Thyroid gland (tissue), 4 donors: ENCODE measurements around the gene LOXL4.

Experiments used
- POLR2A ChIP-seq, 2 donors: fragments of 450-650 bp; IDR thresholded peaks; one replicate each; pipeline ENCODE4 v1.6.1; 2017; ENCODE audit warnings: antibody characterized with exemption in 2 of 2, mild to moderate bottlenecking in 2 of 2, moderate library complexity in 1 of 2
- TF ChIP-seq, protein P1 (sequence below), 6 experiments: fragments of 200-600 bp in 3 of 6; fragments of 450-650 bp in 3 of 6; sonication (generic) in 3 of 6; IDR thresholded peaks; one replicate each; pipeline ENCODE4 v1.5.1; 2016 to 2019; ENCODE audit warnings: antibody characterized with exemption in 6 of 6, mild to moderate bottlenecking in 2 of 6, inconsistent platforms in 1 of 6, moderate library complexity in 1 of 6

DNA sequence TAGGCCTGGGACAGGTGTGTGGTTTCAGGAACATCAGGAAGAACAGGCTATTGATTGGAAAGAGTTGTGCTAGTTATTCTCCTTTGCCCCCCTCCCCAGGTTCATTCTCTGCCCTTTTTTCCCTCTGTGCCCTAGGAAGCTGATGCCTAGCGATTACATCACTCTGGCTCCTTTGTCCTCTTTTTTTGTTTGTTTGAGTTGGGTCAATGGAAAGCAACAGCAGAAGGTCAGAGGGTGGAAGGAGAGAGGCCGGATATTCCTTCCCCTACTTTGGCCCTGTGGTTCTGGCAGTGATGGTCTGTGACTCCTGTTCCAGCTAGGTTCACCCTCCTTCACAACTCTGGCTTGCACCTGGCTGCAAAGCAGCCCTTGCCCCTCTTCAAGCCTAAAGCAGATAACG, 18.9 kb downstream of the LOXL4 start:
- TF ChIP-seq, protein P1, sequence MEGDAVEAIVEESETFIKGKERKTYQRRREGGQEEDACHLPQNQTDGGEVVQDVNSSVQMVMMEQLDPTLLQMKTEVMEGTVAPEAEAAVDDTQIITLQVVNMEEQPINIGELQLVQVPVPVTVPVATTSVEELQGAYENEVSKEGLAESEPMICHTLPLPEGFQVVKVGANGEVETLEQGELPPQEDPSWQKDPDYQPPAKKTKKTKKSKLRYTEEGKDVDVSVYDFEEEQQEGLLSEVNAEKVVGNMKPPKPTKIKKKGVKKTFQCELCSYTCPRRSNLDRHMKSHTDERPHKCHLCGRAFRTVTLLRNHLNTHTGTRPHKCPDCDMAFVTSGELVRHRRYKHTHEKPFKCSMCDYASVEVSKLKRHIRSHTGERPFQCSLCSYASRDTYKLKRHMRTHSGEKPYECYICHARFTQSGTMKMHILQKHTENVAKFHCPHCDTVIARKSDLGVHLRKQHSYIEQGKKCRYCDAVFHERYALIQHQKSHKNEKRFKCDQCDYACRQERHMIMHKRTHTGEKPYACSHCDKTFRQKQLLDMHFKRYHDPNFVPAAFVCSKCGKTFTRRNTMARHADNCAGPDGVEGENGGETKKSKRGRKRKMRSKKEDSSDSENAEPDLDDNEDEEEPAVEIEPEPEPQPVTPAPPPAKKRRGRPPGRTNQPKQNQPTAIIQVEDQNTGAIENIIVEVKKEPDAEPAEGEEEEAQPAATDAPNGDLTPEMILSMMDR (IDR thresholded peaks at IDR 0.05), result no peak
- TF ChIP-seq POLR2A (IDR thresholded peaks at IDR 0.05), result no peak
